Activated T-cell treated with anti-CD3 and anti-CD28 coated beads for 4 hours (primary cell): Measurements from ENCODE around the gene OTOP1.
"Not testable (repeated sequence)": the region's sequence is repeated elsewhere in the genome, so short reads cannot be mapped to it uniquely, and the experiment has no call there.

Experiments
- DNase-seq: peaks from one replicate; pipeline ENCODE4 v3.0.0-alpha.2; 2020

Gene OTOP1

DNA sequence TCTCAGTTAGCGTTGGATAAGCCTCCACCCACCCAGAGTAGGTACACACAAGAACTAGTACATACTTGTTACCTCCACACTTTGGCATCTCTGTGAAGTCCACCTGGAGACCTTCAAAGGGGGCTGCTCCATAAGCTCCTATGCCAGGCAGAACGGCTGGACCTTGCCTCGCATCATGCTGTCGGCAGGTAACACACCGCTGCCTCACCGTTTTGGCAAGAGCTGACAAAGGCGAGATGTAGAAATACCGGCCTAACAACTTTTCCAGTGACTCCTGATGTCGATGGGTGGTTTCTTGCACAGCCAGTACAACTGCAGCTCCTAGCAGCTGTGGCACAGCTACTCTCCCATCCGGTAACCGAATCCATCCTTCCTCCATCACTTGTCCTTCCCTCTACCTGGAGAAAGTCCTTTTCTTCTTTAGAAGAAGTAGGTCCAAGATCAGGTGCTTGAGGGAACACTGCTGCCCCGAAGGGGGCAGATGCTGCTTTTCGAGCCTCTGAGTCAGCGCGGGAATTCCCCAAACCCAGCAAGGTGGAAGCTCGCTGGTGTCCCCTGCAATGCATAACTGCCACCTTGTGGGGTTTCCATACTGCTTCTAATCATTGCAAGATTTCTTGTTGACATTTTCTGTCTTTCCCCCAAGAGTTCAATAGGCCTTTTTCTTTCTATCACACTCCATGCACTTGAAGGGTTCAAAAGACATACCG, 65.6 kb downstream of the OTOP1 start:
- DNase-seq: not testable (repeated sequence)

DNA sequence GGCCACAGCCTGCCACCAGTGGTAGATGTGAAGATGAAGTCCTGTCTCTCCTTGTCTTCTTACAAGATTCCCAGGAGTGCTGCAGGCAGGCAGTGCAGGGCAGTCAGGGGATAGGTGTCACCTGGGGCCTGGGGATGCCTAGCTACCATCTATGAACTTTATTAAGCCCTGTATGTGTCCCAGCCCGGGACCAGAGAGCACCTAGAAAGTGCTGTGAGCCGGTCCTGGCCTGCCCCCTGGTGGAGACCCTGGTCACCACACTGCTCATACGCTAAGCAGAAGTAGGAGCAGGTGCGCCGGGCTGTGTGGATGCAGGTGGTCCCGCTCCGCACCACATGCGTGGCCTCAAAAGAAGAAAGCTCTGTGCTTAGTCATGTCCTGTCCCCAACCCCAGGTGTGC, 81.1 kb downstream of the OTOP1 start:
- DNase-seq: not testable (repeated sequence)

DNA sequence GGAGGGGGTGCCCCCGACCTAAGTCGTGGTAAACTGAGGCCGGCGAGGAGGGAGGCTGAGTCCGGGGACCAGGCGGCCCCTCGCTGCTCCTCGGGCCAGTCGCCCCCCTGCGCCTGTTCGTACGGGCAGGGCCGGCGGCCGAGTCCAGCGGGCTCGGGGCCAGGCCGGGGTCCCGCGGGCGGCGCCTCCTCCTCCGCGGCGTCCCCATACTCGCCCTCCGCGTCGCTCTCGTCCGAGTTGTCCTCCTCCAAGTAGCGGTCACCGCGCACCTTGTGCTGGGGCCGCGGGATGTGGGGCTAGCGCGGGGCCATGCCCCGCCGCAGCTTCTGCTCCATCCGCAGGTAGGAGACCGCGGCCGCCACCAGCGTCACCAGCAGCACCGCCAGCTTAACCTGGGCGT, 83.4 kb downstream of the OTOP1 start:
- not testable (repeated sequence) for DNase-seq

GRCh38 chr4:4142679-4143078, 84.0 kb downstream of the OTOP1 start:
- DNase-seq: not testable (repeated sequence)

- DNase-seq: not testable (repeated sequence)
Measured at GRCh38 chr4:4141186-4141585, 85.5 kb downstream of the OTOP1 start.
